Left colon (tissue), 2 donors: Measurements from ENCODE around the gene DDX25. TPM values are rescaled to one million over a fixed set of nuclear protein-coding genes. Genes with fewer than 3 reads are reported as not detected.

Experiments used
- ATAC-seq: fragments of 200-7000 bp; cut with Tn5 transposase; one replicate; pipeline ENCODE4 v1.9.1; 2020; ENCODE audit warnings: mild to moderate bottlenecking, moderate library complexity
- DNase-seq, 2 donors: peaks; one replicate each; pipeline ENCODE4 v3.0.0-alpha.2; 2020
- intact Hi-C, 2 donors: fragments of 100-400 bp; cut with DNase I in 1 of 2; cut with micrococcal nuclease in 1 of 2; formaldehyde crosslinking; loops; one replicate each; pipeline versions ENCODE4 v1.11.2 to v1.14.0; 2022; cut with DNase I, micrococcal nuclease
- total RNA-seq, 2 donors: library from RNA; stranded (reverse); fragmentation: NEBNext Ultra II Directional; extraction: Animal tissue kit (Norgen Biotek cat#: 25700); gene quantifications; one replicate each; pipeline ENCODE4 v1.2.1, GENCODE V29; 2021
- donor health status: DM: no; HTN: no; CAD: no.
- donor health status: DM: yes; HTN: yes; CAD: no.

The DDX25 gene
- total RNA-seq, 2 donors from 2014 or later: 0.20 to 0.27 TPM

- ATAC-seq: no peak
- no peak for DNase-seq
Measured at GRCh38 chr11:125931116-125931515, 26.8 kb downstream of the DDX25 start.

GRCh38 chr11:125931668-125932067 is 27.4 kb downstream of the DDX25 start:
- ATAC-seq (no peak), DNase-seq (no peak)
- intact Hi-C loops: no loop called here

More at GRCh38 chr11:125931116-125931515, 26.8 kb downstream of the DDX25 start:
- intact Hi-C loops: no loop called here

DNA sequence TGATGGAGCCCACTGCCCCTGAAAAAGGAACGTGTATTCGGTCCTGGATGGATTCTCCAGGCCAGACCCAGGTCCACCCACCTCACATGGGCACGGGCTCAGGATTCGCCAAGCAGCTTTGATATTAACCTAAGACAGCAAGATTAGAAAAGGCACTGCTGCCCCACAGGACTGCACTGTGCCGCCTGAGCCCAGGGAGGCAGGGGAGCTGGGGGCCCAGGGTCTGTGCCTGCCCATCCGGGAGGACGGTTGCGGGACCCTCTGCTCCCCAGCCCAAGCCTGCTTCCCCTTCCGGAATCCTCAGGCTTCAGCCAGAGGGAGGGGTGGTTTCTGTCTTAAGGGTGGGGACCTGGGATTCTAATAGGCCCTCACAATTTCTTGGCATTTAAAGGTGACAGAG is 28.0 kb downstream of the DDX25 start:
- DNase-seq (no peak), ATAC-seq (no peak)
- intact Hi-C loops: no loop called here

DNA sequence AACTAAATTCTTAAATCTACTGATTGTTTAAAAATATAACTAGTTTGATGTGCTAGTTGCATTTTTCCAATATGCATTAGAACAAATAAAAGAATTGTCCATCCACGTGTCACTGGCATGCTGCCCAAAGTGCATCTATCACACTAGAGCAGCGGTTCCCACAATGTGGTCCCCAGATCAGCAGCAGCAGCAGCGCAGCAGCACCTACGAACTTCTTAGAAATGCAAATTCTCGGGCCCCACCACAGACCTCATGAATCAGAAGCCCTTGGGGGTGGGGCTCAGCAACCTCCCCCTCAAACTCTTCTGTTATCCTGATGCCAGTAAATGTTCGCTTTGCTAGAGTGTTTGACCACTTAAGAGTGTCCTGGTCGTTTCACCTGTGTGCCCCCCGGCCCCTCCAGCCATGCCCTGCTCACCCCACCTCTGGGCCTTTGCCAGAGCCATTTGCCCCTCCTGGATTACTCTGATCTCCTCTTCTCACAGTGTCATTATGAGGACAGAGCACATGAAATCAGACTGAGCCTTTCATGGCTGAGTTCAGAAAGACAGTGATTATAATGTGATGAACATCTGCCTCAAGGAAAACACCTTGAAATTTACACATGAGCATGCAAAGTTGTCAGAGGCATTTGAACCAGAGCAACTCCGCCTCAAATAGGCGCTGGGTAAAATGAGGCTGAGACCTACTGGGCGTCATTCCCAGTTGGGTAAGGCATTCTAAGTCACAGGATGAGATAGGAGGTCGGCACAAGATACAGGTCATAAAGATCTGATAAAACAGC is 28.9 kb downstream of the DDX25 start:
- no peak for ATAC-seq
- no peak for DNase-seq
- intact Hi-C loops: no loop called here

- intact Hi-C loops: no loop called here
Measured at GRCh38 chr11:125934473-125934872, 30.2 kb downstream of the DDX25 start.

DNA sequence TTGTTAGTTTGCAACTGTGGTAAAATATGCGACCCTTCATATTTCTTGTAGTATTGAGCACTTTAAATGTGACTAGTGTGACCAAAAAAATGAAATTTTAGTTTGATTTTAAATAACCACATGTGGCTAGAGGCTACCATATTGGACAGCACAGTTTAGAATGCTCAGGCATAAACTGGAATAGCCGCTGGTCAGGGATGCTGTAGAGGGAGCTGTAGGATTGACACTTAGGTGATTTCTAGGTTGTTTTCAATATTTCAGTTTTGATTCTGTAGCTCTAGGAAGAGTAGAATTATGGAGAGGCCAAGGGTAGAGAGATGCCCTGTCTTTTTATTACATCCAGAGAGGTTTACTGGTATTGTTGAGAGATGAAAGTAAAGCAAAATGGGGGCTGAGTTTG is 30.7 kb downstream of the DDX25 start:
- DNase-seq: no peak
- intact Hi-C loops: loop anchor here in 1 of 2 donors (5.0 kb wide), 1 partner anchor 257 kb away; no protein-coding TSS in a partner anchor
- ATAC-seq: no peak

More at GRCh38 chr11:125934473-125934872, 30.2 kb downstream of the DDX25 start:
- ATAC-seq: no peak
- DNase-seq: no peak

DNA sequence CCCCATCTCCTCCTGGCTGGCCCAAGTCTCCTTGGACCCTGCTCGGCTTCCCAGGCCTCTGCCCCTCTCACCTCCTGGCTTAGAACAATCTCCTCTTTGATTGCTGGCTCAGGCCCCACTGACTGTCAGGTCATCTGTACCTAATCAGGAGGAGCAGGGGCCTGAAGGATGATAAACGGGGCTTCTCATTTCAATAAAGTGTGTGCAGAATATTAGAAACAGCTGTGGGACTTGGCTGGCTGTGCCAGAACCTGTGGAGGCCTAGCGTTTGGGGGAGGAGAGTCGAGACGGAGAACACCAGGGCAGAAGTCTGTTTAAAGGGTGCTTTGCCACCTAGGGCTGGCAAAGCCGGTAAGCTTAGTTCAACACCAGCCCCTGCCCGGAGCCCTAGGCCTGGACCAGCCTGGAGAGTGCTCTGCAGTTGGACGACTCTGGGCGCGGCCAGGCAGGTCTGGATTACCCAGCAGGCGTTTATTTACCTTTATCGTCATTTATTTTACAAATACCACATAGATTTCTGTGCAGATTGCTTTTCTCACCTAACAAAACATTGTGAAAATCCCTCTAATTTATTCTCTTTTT is 31.4 kb downstream of the DDX25 start:
- intact Hi-C loops: loop anchor here in 1 of 2 donors (5.0 kb wide), 1 partner anchor 257 kb away; no protein-coding TSS in a partner anchor
- ATAC-seq (no peak), DNase-seq (no peak)

GRCh38 chr11:125938418-125938817 is 34.1 kb downstream of the DDX25 start:
- intact Hi-C loops: loop anchor here in 1 of 2 donors (5.0 kb wide), 1 partner anchor 254 kb away; no protein-coding TSS in a partner anchor
- ATAC-seq (no peak), DNase-seq (no peak)

DNA sequence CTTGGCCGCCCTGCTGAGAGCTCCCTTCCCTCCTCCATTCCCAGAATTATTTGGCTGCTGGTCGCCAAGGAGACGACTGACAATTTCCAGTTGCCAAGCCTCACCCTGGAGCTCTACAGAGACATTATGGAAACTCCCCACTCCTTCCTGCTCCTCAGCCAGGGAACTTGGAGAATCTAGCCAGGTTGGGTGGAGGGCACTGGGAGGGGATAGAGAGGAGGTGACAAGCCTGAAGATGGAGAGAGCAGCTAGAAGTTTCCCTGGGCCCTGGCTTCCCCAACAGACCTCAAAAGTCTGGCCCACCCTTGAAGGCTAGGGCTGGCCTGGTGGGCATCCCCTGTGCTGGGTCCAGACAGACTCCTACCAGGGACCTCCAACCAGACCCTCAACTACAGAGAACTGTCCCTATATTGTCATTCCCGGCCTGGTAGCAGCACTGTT is 34.8 kb downstream of the DDX25 start:
- ATAC-seq (no peak), DNase-seq (no peak)
- intact Hi-C loops: loop anchor here in 1 of 2 donors (5.0 kb wide), 1 partner anchor 253 kb away; no protein-coding TSS in a partner anchor

DNA sequence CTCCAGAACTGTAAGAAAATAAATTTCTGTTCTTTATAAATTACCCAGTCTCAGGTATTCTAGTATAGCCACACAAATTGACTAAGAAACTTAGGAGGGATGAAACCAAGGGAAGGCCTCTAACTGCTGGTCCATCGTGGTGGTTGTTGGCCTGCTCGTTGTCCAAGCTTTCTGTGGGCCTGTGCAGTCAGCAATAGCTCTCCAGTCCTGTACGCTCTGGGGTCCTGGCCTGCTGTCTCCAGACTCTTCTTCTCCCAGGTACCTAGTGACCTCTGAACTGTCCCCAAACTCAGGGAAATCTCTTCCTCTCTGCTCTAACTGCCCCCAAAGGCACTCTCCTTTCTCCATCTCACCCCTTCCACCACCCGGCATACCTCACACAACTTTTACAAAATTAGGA is 35.8 kb downstream of the DDX25 start:
- ATAC-seq: no peak
- DNase-seq: no peak
- intact Hi-C loops: no loop called here

DNA sequence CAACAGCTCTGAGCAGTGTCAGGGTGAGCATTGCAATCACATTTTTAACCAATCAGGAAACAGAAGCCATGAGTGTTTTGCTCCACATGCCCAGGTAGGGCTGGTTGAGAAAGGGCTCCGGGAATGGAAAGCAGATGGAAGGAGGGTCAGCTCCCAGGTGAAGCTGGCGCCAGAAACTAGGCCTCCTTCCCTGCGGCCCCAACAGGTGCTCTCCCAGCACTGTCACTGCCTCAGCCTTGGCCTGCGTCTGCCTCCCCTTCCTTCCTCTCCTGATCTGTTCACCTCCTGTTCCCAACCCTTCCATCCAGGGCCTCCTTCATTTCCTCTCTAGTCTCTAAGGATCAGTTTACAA is 36.9 kb downstream of the DDX25 start:
- intact Hi-C loops: no loop called here
- ATAC-seq: no peak

DNA sequence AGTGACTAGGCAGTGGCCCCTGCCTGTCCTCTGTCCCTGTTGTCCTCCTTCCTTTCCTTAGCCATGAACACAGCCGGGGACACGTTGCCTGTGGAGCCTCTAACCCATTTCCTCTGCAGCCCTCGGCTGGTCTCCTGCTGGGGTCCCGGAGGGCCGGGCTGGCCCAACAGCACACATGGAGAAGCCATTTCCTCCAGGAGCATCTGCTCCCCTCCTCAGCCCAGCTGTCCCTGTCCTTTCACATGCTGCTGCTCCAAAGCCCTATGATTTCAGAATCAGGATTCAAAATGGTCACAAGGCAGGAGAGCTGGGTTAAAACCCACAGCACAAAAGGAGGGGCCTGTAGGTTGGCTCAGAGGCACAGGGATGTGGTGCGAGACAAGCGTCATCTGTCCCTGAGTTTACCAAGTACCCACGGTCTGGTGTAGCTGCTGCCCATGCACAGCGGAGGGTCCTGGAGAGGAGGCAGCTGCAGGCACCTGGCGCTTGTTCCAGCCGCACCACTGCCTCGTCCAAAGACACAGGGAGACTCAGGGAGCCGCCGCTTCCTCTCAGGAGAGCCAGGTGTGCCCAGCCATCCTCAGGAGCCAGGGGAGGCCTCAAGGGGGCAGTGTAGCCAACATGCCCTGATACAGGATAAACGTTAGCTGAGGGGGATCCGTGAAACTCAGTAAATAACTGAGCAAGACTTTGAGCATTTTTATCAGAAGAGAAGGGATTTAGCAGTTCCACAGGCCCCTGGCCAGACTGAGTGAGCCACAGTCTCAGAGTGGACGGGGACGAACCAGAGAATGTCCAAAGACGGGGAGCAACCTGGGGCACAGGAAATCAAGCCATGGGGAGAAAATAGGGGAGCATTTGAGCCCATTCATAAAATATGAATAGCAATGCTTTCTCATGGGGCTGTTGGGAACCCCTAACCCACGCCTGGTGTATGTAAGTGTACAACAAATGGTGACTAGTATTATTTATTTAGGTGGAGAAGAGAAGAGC is 37.6 kb downstream of the DDX25 start:
- intact Hi-C loops: no loop called here
- ATAC-seq (peak; percentile 91), DNase-seq (peak in 1 of 2 donors; percentile 77)

More for the DNA sequence above, 36.9 kb downstream of the DDX25 start:
- DNase-seq: no peak

DNA sequence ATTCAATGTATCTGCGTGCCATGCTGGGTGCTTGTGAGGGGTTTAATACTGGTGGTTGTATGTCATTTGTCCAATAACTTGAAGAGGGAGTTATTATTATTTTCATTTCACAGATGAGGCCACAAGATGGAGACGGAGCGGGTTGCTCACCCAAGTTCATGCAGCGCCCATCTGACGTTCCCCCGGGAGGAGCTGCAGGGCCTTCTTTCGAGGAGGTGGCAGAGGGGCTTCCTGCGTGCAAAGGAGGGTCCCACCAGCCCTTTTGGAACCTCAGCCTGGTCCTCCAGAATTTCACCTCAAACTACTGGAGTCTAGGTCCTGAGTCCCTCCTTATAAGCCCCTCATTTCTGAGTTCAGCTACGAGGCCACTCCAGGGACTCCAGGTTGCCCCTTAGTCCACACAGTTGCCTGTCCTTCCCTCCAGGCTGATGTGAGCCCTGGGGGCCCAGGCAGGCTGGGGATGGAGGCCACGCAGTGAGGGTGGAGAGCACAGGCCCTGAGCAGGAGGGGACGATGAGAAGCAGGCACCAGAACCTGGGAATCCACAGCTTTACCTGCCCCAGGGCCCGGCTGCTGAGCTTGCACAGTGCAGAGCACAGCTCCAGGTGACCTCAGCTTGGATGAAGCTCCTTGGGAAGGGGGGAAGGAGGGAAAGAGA is 38.6 kb downstream of the DDX25 start:
- intact Hi-C loops: no loop called here
- DNase-seq: no peak
- no peak for ATAC-seq

DNA sequence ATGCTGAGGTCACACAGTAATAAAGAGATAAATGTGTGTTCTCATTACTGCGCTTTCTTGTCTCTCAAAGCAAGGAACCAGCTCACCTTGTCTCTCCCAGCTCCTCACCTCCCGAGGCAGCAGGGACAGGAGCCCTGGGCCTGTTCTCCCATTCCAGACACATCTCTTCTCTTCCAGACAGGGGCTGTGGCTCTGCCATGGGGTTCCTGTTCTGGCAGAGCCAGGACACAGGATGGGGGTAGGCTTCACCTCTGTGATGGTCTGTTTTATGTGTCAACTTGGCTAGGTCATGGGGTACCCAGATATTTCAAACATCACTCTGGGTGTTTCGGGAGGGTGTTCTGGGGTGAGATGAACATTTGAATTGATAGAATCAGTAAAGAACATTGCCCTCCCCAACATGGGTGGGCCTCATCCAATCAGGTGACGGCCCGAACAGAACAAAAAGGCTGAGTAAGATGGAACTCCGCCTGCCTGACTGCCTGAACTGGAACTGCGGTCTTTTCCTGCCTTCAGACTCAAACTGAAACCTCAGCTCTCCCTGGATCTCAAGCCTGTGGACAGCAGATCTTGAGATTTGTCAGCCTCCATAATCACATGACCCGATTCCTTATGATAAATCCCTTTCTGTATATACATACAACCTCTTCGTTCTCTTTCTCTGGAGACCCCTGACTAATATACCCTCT is 39.5 kb downstream of the DDX25 start:
- DNase-seq (no peak), ATAC-seq (no peak)
- intact Hi-C loops: no loop called here

DNA sequence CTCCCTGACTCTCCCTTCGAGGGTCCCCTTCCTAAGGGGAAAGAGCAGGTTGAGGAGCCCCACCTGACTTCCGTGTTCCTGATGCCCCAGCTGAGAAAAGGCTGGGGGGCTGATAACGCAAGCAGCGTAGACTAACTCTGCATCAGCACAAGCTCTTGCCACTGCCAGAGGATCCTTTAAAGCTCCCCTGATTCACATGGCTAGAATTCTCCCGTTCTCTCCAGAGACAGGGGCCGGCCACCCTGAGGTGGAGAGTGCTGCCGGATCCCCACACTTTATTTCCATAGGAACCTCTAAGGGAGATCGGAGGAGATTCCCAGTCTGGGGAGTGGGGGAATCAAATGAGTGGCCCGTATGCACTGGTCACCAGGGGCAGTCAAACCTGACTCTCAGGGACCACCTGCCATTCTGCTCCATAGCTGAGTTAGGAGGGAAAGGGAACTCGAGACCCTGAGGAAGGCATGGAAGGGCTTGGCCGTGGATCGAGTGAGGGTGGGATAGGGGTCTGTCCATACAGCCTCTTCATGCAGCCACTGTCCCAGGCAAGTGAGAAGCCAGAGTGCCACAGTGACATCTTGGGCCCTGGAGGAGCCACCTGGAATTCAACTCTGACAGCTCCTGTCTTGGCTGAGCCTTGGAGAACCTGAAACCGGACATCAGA is 40.2 kb downstream of the DDX25 start:
- intact Hi-C loops: no loop called here
- DNase-seq: no peak
- ATAC-seq: no peak

DNA sequence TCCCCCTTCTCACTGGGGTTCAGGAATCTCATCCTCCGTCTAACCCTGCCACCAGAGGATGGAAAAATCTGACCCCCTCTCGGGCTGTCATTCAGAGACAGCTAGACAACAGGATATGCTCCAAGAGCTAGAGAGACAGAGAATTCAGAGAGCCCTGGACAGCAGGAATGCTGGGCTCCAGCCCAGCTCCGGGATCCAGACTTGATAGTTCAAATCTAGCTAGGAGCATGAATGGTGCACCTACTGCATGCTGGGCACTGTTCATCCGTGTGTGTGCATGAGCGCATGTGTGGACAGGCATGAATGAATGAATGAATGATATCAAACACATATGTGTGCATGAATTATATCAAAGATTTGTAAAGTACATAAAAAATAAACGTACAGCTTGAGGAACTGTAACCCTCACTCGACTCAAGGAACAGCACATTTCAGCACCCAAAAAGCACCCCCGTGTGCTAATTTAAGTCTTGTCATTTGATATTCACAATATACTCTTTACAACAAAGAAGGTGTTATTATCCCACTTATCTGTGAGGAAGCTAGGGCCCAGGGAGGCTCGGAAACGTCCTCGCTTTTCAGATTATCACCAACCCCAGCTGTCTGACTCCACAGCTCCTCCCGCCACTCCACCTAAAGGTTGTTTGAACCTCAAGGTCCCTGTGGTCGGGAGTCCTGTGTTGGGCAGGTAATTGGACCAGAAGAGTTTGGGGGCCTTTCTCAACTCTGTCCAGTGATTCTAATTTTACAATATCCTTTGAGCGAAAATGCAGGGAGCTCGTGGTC is 40.9 kb downstream of the DDX25 start:
- no peak for DNase-seq
- no peak for ATAC-seq
- intact Hi-C loops: no loop called here
